Measurements from ENCODE around the gene ARL9. TPM values are rescaled to one million over a fixed set of nuclear protein-coding genes. Genes with fewer than 3 reads are reported as not detected.
A peak's percentile ranks its signal among the peaks of the same experiment; 100 is the strongest.

ARL9 gene
- under 1 TPM in 2 of 7 donors, not detected in 5; 0.25 to 0.30 TPM for total RNA-seq
- under 1 TPM; 0.02 to 0.27 (median 0.13) TPM for polyA plus RNA-seq
- long read RNA-seq, donor 1, partial matches to known transcripts = 0 of 1 reads
- long read RNA-seq, donor 1, other reads (novel, unspliced or antisense) = 0 of 1 reads
- long read RNA-seq, donor 2 = 0 reads

DNA sequence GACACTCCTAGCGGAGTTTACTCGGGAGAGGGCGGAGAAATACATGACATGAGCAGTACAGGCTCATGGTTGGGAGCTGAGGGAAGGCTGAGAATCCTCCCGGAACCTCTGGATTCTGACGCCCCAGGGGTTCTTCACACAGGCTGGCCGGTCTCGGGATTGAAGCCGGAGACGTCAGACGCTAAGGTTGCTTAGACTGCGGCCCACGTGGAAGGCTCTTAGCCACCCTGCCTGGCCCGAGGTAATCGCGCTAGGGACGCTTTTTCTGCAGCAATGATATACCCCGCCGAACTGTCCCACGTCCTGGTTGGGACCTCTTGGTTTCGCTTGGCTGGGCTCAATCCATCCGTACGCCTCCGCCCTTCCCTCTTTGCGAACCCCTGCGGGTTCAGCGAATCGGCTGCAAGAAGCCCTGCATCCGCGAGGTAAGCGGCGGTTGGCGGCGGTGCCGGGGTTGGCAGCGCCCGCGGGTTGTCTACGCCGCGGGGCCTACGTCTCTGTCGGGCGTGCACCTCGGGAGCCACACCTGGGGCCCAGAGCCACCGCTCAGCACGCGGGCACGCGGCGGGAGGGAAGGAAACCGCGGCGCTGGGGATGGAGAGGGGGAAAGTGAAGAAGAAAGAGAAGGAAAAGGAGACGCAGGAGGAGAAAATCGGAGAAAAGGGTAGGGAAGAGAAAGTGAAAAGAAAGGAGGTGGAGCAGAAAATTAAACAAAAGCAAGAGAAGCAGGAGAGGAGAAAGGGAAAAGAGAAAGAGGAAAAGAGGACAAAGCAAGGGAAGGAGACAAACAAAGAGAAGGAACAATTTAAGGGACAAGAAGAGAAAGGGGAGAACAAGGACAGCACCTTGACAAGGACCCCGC, at the start of gene ARL9:
Gene ARL9, plus strand, starts transcription at position 523 of the 862 bp plus-strand sequence. Its CDS starts 72 bp downstream, at position 595.
- no peaks in the 10 kb centered on the region for H3K9me3 ChIP-seq
- H3K27me3 ChIP-seq (replicated peaks in 1 of 7) = peaks cover 0 to 16% (median 0%) of the 10 kb centered on the region in 7 donors
- H3K27ac ChIP-seq = peak within 1 kb of the TSS in 4 of 8 donors; percentile 29 to 51 (median 38)
- intact Hi-C loops (cut with DNase I; ENCODE audit: low total_unique reads) = no loop called here
- 4 to 9% (median 5%) methylated on average over 50 to 56 of the region's 56 CpGs for WGBS, 5 donors
- peaks cover 0 to 36% (median 25%) of the 10 kb centered on the region in 6 donors for H3K36me3 ChIP-seq
- peak within 1 kb of the TSS; percentile 40 to 72 (median 49) for H3K4me3 ChIP-seq
- DNase-seq = peak; percentile 91
- peaks cover 6 to 19% (median 17%) of the 10 kb centered on the region in 6 donors for H3K4me1 ChIP-seq
- TF ChIP-seq POLR2A (IDR thresholded peaks at IDR 0.05) = no peak
- peak; percentile 49 to 83 (median 55) for TF ChIP-seq POLR2AphosphoS5 (IDR thresholded peaks at IDR 0.05)
- TF ChIP-seq, protein P1, sequence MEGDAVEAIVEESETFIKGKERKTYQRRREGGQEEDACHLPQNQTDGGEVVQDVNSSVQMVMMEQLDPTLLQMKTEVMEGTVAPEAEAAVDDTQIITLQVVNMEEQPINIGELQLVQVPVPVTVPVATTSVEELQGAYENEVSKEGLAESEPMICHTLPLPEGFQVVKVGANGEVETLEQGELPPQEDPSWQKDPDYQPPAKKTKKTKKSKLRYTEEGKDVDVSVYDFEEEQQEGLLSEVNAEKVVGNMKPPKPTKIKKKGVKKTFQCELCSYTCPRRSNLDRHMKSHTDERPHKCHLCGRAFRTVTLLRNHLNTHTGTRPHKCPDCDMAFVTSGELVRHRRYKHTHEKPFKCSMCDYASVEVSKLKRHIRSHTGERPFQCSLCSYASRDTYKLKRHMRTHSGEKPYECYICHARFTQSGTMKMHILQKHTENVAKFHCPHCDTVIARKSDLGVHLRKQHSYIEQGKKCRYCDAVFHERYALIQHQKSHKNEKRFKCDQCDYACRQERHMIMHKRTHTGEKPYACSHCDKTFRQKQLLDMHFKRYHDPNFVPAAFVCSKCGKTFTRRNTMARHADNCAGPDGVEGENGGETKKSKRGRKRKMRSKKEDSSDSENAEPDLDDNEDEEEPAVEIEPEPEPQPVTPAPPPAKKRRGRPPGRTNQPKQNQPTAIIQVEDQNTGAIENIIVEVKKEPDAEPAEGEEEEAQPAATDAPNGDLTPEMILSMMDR (IDR thresholded peaks at IDR 0.05 in 8 of 11, conservative IDR thresholded peaks at IDR 0.05 in 3 of 11) = no peak

DNA sequence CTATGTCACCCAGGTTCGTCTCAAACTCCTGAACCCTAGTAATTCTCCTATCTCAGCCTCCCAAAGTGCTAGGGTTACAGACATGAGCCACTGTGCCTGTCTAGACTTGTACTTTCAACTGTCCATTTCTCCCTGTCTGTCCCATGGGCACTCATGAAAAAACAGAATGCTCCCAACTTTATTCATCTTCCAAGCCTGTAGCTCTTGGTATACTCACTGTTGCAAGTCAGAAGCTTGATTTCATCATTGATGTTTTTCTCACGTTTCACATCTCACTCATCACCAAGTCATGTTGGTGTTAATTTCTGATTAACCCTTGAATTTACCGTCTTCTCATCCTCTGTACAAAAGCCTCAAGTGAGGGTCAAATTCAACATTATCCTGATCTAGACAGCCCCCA, 45.5 kb upstream of the ARL9 start:
- no peaks in the 10 kb centered on the region for H3K9me3 ChIP-seq
- peaks cover under 1 to 14% (median 9%) of the 10 kb centered on the region in 6 donors for H3K4me1 ChIP-seq
- H3K36me3 ChIP-seq = peaks cover 0 to 83% (median 32%) of the 10 kb centered on the region in 6 donors
- intact Hi-C loops (cut with DNase I; ENCODE audit: low total_unique reads) = loop anchor here (10.0 kb wide), 1 partner anchor 515 kb away; the partner anchor contains the start of gene CEP135
- no peaks in the 10 kb centered on the region for H3K27me3 ChIP-seq (replicated peaks in 1 of 7)
- no peak for TF ChIP-seq POLR2A (IDR thresholded peaks at IDR 0.05)
- TF ChIP-seq POLR2AphosphoS5 (IDR thresholded peaks at IDR 0.05) = no peak
- TF ChIP-seq, protein P1 (IDR thresholded peaks at IDR 0.05 in 8 of 11, conservative IDR thresholded peaks at IDR 0.05 in 3 of 11) = no peak
- H3K27ac ChIP-seq = no peak overlapping the region
- DNase-seq = no peak
- H3K4me3 ChIP-seq = no peak overlapping the region
- 75 to 90% (median 80%) methylated on average over 3 of the region's 3 CpGs for WGBS, 5 donors

DNA sequence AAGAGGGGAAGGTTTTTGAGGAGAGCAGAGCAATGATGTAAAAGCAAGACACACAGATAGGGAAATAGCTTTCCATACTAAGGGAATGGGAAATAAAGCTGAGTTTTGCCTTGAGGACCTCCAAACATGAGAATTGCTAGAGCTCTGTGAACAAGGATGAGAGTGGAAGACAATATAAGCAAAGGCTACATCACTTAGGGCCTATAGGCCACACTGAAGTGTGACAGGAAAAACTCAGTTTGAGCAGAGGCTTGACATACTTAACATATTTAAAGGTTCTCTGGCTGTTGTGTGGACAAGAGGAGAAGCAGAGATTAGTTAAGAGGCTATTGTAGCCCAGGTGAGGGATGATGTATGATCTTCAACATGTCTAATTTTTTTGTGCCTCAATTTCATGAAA, 43.4 kb upstream of the ARL9 start:
- Histone ChIP-seq H3K9me3 (no peaks in the 10 kb centered on the region), H3K27ac (no peak overlapping the region), H3K36me3 (peaks cover 0 to 63% (median 26%) of the 10 kb centered on the region in 6 donors), H3K27me3 (replicated peaks in 1 of 7) (no peaks in the 10 kb centered on the region), H3K4me1 (peaks cover 11 to 34% (median 27%) of the 10 kb centered on the region in 6 donors), H3K4me3 (no peak overlapping the region)
- intact Hi-C loops (cut with DNase I; ENCODE audit: low total_unique reads) = loop anchor here (10.0 kb wide), 1 partner anchor 517 kb away; the partner anchor contains the start of gene CEP135
- DNase-seq = no peak
- no peak for TF ChIP-seq POLR2A (IDR thresholded peaks at IDR 0.05)
- no peak for TF ChIP-seq POLR2AphosphoS5 (IDR thresholded peaks at IDR 0.05)
- TF ChIP-seq, protein P1 (IDR thresholded peaks at IDR 0.05 in 8 of 11, conservative IDR thresholded peaks at IDR 0.05 in 3 of 11) = no peak

DNA sequence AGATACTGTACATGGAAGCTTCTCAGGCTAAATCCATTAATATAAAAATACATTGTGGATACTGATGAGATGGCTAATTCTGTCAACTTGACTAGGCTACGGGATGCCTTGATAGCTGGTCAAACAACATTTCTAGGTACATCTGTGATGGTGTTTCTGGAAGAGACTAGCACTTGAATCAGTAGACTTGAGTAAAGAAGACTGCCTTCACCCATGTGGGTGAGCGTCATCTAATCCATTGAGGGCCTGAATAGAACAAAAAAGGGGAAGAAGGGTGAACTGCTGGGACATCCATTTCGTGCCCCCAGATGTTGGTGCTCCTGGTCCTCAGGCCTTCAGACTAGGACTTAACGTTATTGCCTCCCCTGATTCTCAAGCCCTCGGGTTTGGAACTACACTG, 41.9 kb upstream of the ARL9 start:
- WGBS, 5 donors = 84 to 94% (median 93%) methylated on average over 5 of the region's 5 CpGs
- DNase-seq = no peak
- intact Hi-C loops (cut with DNase I; ENCODE audit: low total_unique reads) = loop anchor here (10.0 kb wide), 1 partner anchor 519 kb away; the partner anchor contains the start of gene CEP135
- H3K36me3 ChIP-seq = peaks cover 0 to 49% (median 22%) of the 10 kb centered on the region in 6 donors
- H3K4me3 ChIP-seq = no peak overlapping the region
- H3K9me3 ChIP-seq = no peaks in the 10 kb centered on the region
- peaks cover 16 to 43% (median 34%) of the 10 kb centered on the region in 6 donors for H3K4me1 ChIP-seq
- no peak overlapping the region for H3K27ac ChIP-seq
- no peaks in the 10 kb centered on the region for H3K27me3 ChIP-seq (replicated peaks in 1 of 7)
- TF ChIP-seq POLR2A (IDR thresholded peaks at IDR 0.05) = no peak
- TF ChIP-seq, protein P1 (IDR thresholded peaks at IDR 0.05 in 8 of 11, conservative IDR thresholded peaks at IDR 0.05 in 3 of 11) = no peak
- no peak for TF ChIP-seq POLR2AphosphoS5 (IDR thresholded peaks at IDR 0.05)
